Neural progenitor cell (in vitro differentiated cells): ENCODE measurements around the gene SEMA4G. TPM values are rescaled to one million over a fixed set of nuclear protein-coding genes. Genes with fewer than 3 reads are reported as not detected.

Experiments used
- DNase-seq: peaks from one replicate; pipeline ENCODE4 v3.0.0-alpha.2; 2016; ENCODE audit warnings: low spot score
- H2AFZ ChIP-seq: fragments of 200-600 bp; sonication (generic); replicated peaks from 2 replicates; pipeline ENCODE4 v1.6.1; 2016; ENCODE audit warnings: antibody characterized with exemption
- H3F3A ChIP-seq: fragments of 200-600 bp; sonication (generic); 2 replicates; pipeline ENCODE4 v1.6.1; 2016; ENCODE audit warnings: antibody characterized with exemption, low read depth
- H3K27ac ChIP-seq: fragments of 200-600 bp; sonication (generic); 2 replicates; pipeline ENCODE4 v1.5.1; 2016; ENCODE audit warnings: mild to moderate bottlenecking
- H3K27me3 ChIP-seq: fragments of 200-600 bp; sonication (generic); 2 replicates; pipeline ENCODE4 v1.6.1; 2016; ENCODE audit warnings: mild to moderate bottlenecking, moderate library complexity
- H3K36me3 ChIP-seq: fragments of 200-600 bp; sonication (generic); 2 replicates; pipeline ENCODE4 v1.5.1; 2016
- H3K4me1 ChIP-seq: fragments of 200-600 bp; sonication (generic); 2 replicates; pipeline ENCODE4 v1.6.1; 2016; ENCODE audit warnings: mixed run types
- H3K4me2 ChIP-seq: fragments of 200-600 bp; sonication (generic); 2 replicates; pipeline ENCODE4 v1.6.1; 2016
- H3K4me3 ChIP-seq: fragments of 200-600 bp; sonication (generic); 2 replicates; pipeline ENCODE4 v1.5.1; 2016
- H3K79me2 ChIP-seq: fragments of 200-600 bp; sonication (generic); 2 replicates; pipeline ENCODE4 v1.6.1; 2016; ENCODE audit warnings: low read depth
- H3K9ac ChIP-seq: fragments of 200-600 bp; sonication (generic); 2 replicates; pipeline ENCODE4 v1.6.1; 2016
- H3K9me3 ChIP-seq: fragments of 200-600 bp; sonication (generic); 2 replicates; pipeline ENCODE4 v1.5.1; 2016; ENCODE audit warnings: low read depth
- H4K20me1 ChIP-seq: fragments of 200-600 bp; sonication (generic); 2 replicates; pipeline ENCODE4 v1.6.1; 2016; ENCODE audit warnings: low read depth
- H3K27ac Mint-ChIP-seq: 3 replicates; pipeline ENCODE4 v1.8.0; 2021; ENCODE audit warnings: mixed read lengths
- H3K27me3 Mint-ChIP-seq: 2 replicates; pipeline ENCODE4 v1.8.0; 2022; ENCODE audit warnings: low read depth, mild to moderate bottlenecking, inconsistent platforms, moderate library complexity, mixed read lengths; ENCODE audit not compliant: insufficient read depth
- H3K36me3 Mint-ChIP-seq: 3 replicates; pipeline ENCODE4 v1.8.0; 2021; ENCODE audit warnings: mixed read lengths
- H3K4me1 Mint-ChIP-seq: 3 replicates; pipeline ENCODE4 v1.8.0; 2021; ENCODE audit warnings: mixed read lengths
- H3K4me3 Mint-ChIP-seq: 3 replicates; pipeline ENCODE4 v1.8.0; 2021; ENCODE audit warnings: mild to moderate bottlenecking, moderate library complexity, mixed read lengths
- H3K9me3 Mint-ChIP-seq: 3 replicates; pipeline ENCODE4 v1.8.0; 2020; ENCODE audit warnings: mixed read lengths
- CTCF ChIP-seq: fragments of 200-600 bp; sonication (generic); IDR thresholded peaks from 2 replicates; pipeline ENCODE4 v1.5.1; 2017; ENCODE audit warnings: antibody characterized with exemption, mild to moderate bottlenecking
- EZH2 ChIP-seq: fragments of 200-600 bp; sonication (generic); IDR thresholded peaks from 2 replicates; pipeline ENCODE4 v1.6.1; 2017; ENCODE audit warnings: antibody characterized with exemption, mild to moderate bottlenecking, moderate library complexity
- EZH2phosphoT487 ChIP-seq: fragments of 200-600 bp; sonication (generic); IDR thresholded peaks from 2 replicates; pipeline ENCODE4 v1.6.1; 2017; ENCODE audit warnings: antibody characterized with exemption
- total RNA-seq: library from RNA; depleted of rRNA; stranded (reverse); fragments of >200 nt; gene quantifications from 2 replicates; pipeline ENCODE4 v1.2.3, GENCODE V29; 2015; ENCODE audit warnings: low replicate concordance

SEMA4G gene
- total RNA-seq, 1 donor from 2014 or later: 2.3 TPM

- Histone ChIP-seq H3K36me3 (no peaks in the 10 kb centered on the region), H3K27me3 (no peaks in the 10 kb centered on the region), H3K4me1 (peaks cover 19% of the 10 kb centered on the region), H3K27ac (no peak overlapping the region), H3K4me3 (no peak overlapping the region), H3F3A (peaks cover 15% of the 10 kb centered on the region), H4K20me1 (peaks cover 29% of the 10 kb centered on the region), H3K4me2 (no peak overlapping the region), H3K9me3 (no peaks in the 10 kb centered on the region), H3K79me2 (peaks cover 31% of the 10 kb centered on the region), H2AFZ (no peak overlapping the region), H3K9ac (no peak overlapping the region)
- no peak overlapping the region for H3K27ac Mint-ChIP-seq
- no peak overlapping the region for H3K4me3 Mint-ChIP-seq
- H3K9me3 Mint-ChIP-seq: no peaks in the 10 kb centered on the region
- H3K4me1 Mint-ChIP-seq: peaks cover 14% of the 10 kb centered on the region
- H3K27me3 Mint-ChIP-seq: peaks cover 8% of the 10 kb centered on the region
- peaks cover 10% of the 10 kb centered on the region for H3K36me3 Mint-ChIP-seq
- TF ChIP-seq EZH2phosphoT487: no peak
- TF ChIP-seq CTCF: no peak
- no peak for TF ChIP-seq EZH2
- no peak for DNase-seq
Measured at GRCh38 chr10:101005361-101005760, 36.1 kb downstream of the SEMA4G start.

GRCh38 chr10:101005869-101006567, 36.7 kb downstream of the SEMA4G start:
- Histone ChIP-seq H3F3A (peaks cover 15% of the 10 kb centered on the region), H3K4me2 (no peak overlapping the region), H3K4me1 (peaks cover 18% of the 10 kb centered on the region), H4K20me1 (peaks cover 29% of the 10 kb centered on the region), H3K4me3 (no peak overlapping the region), H2AFZ (no peak overlapping the region), H3K36me3 (no peaks in the 10 kb centered on the region), H3K9me3 (no peaks in the 10 kb centered on the region), H3K27me3 (no peaks in the 10 kb centered on the region), H3K9ac (no peak overlapping the region), H3K27ac (peak overlapping the region; percentile 29), H3K79me2 (peaks cover 25% of the 10 kb centered on the region)
- Mint-ChIP-seq H3K4me3 (no peak overlapping the region), H3K27ac (no peak overlapping the region), H3K27me3 (peaks cover 6% of the 10 kb centered on the region), H3K4me1 (peaks cover 10% of the 10 kb centered on the region), H3K9me3 (no peaks in the 10 kb centered on the region), H3K36me3 (peaks cover 10% of the 10 kb centered on the region)
- DNase-seq: no peak
- no peak for TF ChIP-seq EZH2

GRCh38 chr10:101006593-101007098, 37.3 kb downstream of the SEMA4G start:
- H4K20me1 ChIP-seq: peaks cover 23% of the 10 kb centered on the region
- peaks cover 20% of the 10 kb centered on the region for H3F3A ChIP-seq
- no peaks in the 10 kb centered on the region for H3K27me3 ChIP-seq
- no peak overlapping the region for H3K4me2 ChIP-seq
- H3K4me3 ChIP-seq: no peak overlapping the region
- peaks cover 6% of the 10 kb centered on the region for H3K27me3 Mint-ChIP-seq
- H3K9ac ChIP-seq: no peak overlapping the region
- no peaks in the 10 kb centered on the region for H3K9me3 Mint-ChIP-seq
- no peak for DNase-seq
- H3K27ac ChIP-seq: peak overlapping the region; percentile 53
- no peaks in the 10 kb centered on the region for H3K9me3 ChIP-seq
- TF ChIP-seq EZH2 (no peak), CTCF (no peak), EZH2phosphoT487 (no peak)
- H3K4me3 Mint-ChIP-seq: no peak overlapping the region
- H3K27ac Mint-ChIP-seq: no peak overlapping the region
- no peaks in the 10 kb centered on the region for H3K36me3 ChIP-seq
- H3K4me1 Mint-ChIP-seq: peaks cover 8% of the 10 kb centered on the region
- H3K79me2 ChIP-seq: peaks cover 18% of the 10 kb centered on the region
- H3K36me3 Mint-ChIP-seq: peaks cover 7% of the 10 kb centered on the region
- peaks cover 14% of the 10 kb centered on the region for H3K4me1 ChIP-seq
- no peak overlapping the region for H2AFZ ChIP-seq

GRCh38 chr10:101007099-101007711, 37.9 kb downstream of the SEMA4G start:
- Histone ChIP-seq H3K36me3 (no peaks in the 10 kb centered on the region), H3K9me3 (no peaks in the 10 kb centered on the region), H3K27me3 (no peaks in the 10 kb centered on the region), H3K79me2 (peaks cover 13% of the 10 kb centered on the region), H2AFZ (no peak overlapping the region), H3K9ac (no peak overlapping the region), H3F3A (peaks cover 22% of the 10 kb centered on the region), H3K4me3 (no peak overlapping the region), H3K4me1 (peaks cover 18% of the 10 kb centered on the region), H4K20me1 (peaks cover 18% of the 10 kb centered on the region), H3K27ac (peak overlapping the region; percentile 53), H3K4me2 (no peak overlapping the region)
- H3K9me3 Mint-ChIP-seq: no peaks in the 10 kb centered on the region
- DNase-seq: no peak
- no peak overlapping the region for H3K4me3 Mint-ChIP-seq
- TF ChIP-seq EZH2phosphoT487: no peak
- TF ChIP-seq CTCF: no peak
- TF ChIP-seq EZH2: no peak
- peaks cover 7% of the 10 kb centered on the region for H3K4me1 Mint-ChIP-seq
- no peak overlapping the region for H3K27ac Mint-ChIP-seq
- H3K36me3 Mint-ChIP-seq: peaks cover 7% of the 10 kb centered on the region
- H3K27me3 Mint-ChIP-seq: peaks cover 6% of the 10 kb centered on the region
